H9 (cell line): ENCODE measurements around the gene TRPM2. TPM values are rescaled to one million over a fixed set of nuclear protein-coding genes. Genes with fewer than 3 reads are reported as not detected.
A peak's percentile ranks its signal among the peaks of the same experiment; 100 is the strongest.

Experiments
- DNase-seq: peaks from one replicate; pipeline ENCODE4 v3.0.0-alpha.2; 2017
- H2AFZ ChIP-seq: one replicate; pipeline ENCODE4 v1.6.1; 2013; ENCODE audit warnings: mild to moderate bottlenecking, low read length, control low read depth, moderate library complexity
- H2AK5ac ChIP-seq: 2 replicates; pipeline ENCODE4 v1.6.1; 2013; ENCODE audit warnings: low read length, control low read depth, mixed read lengths; ENCODE audit not compliant: insufficient read length
- H2BK120ac ChIP-seq: one replicate; pipeline ENCODE4 v1.6.1; 2013; ENCODE audit warnings: low read depth, mild to moderate bottlenecking, low read length, control low read depth, inconsistent platforms; ENCODE audit not compliant: poor library complexity, severe bottlenecking
- H2BK12ac ChIP-seq: 2 replicates; pipeline ENCODE4 v1.6.1; 2013; ENCODE audit warnings: low read length, control low read depth, mixed read lengths, low read depth; ENCODE audit not compliant: insufficient read length
- H2BK15ac ChIP-seq: 2 replicates; pipeline ENCODE4 v1.6.1; 2013; ENCODE audit warnings: low read depth, low read length, control low read depth
- H2BK20ac ChIP-seq: one replicate; pipeline ENCODE4 v1.6.1; 2013; ENCODE audit warnings: low read depth, mild to moderate bottlenecking, low read length, control low read depth, inconsistent platforms; ENCODE audit not compliant: poor library complexity, severe bottlenecking
- H2BK5ac ChIP-seq: 2 replicates; pipeline ENCODE4 v1.6.1; 2013; ENCODE audit warnings: low read length, control low read depth, mixed read lengths; ENCODE audit not compliant: insufficient read length
- H3K14ac ChIP-seq: 2 replicates; pipeline ENCODE4 v1.6.1; 2013; ENCODE audit warnings: low read length, control low read depth; ENCODE audit not compliant: insufficient read depth
- H3K18ac ChIP-seq: 2 replicates; pipeline ENCODE4 v1.6.1; 2013; ENCODE audit warnings: low read depth, mild to moderate bottlenecking, mixed read lengths, low read length, control low read depth; ENCODE audit not compliant: insufficient read length
- H3K23ac ChIP-seq: 2 replicates; pipeline ENCODE4 v1.6.1; 2013; ENCODE audit warnings: low read length, control low read depth, mixed read lengths, low read depth; ENCODE audit not compliant: insufficient read length
- H3K23me2 ChIP-seq: 2 replicates; pipeline ENCODE4 v1.6.1; 2013; ENCODE audit warnings: low read depth, mild to moderate bottlenecking, mixed read lengths, low read length, control low read depth; ENCODE audit not compliant: insufficient read length, poor library complexity, severe bottlenecking
- H3K27ac ChIP-seq: 2 replicates; pipeline ENCODE4 v1.5.1; 2013; ENCODE audit warnings: low read length, control low read depth, mixed read lengths, low read depth; ENCODE audit not compliant: insufficient read length
- H3K27me3 ChIP-seq: 2 replicates; pipeline ENCODE4 v1.6.1; 2013; ENCODE audit warnings: low read length, control low read depth, inconsistent platforms; ENCODE audit not compliant: insufficient read depth
- H3K4ac ChIP-seq: 2 replicates; pipeline ENCODE4 v1.6.1; 2013; ENCODE audit warnings: low read depth, mild to moderate bottlenecking, control low read depth, inconsistent platforms, low read length, moderate library complexity
- H3K4me1 ChIP-seq: 2 replicates; pipeline ENCODE4 v1.6.1; 2013; ENCODE audit warnings: low read length, control low read depth, inconsistent platforms; ENCODE audit not compliant: insufficient read depth
- H3K4me2 ChIP-seq: 2 replicates; pipeline ENCODE4 v1.6.1; 2013; ENCODE audit warnings: low read length, control low read depth, mixed read lengths; ENCODE audit not compliant: insufficient read length, insufficient read depth
- H3K56ac ChIP-seq: 2 replicates; pipeline ENCODE4 v1.6.1; 2013; ENCODE audit warnings: low read depth, mild to moderate bottlenecking, mixed read lengths, low read length, control low read depth; ENCODE audit not compliant: insufficient read length
- H3K79me1 ChIP-seq: 2 replicates; pipeline ENCODE4 v1.6.1; 2013; ENCODE audit warnings: low read depth, mild to moderate bottlenecking, moderate library complexity, low read length, control low read depth, inconsistent platforms; ENCODE audit not compliant: insufficient read depth, poor library complexity, severe bottlenecking
- H3K79me2 ChIP-seq: 2 replicates; pipeline ENCODE4 v1.6.1; 2013; ENCODE audit warnings: low read length, control low read depth, inconsistent platforms; ENCODE audit not compliant: insufficient read depth
- H3K9ac ChIP-seq: 2 replicates; pipeline ENCODE4 v1.6.1; 2013; ENCODE audit warnings: low read length, control low read depth, mixed read lengths; ENCODE audit not compliant: insufficient read length; ENCODE audit errors: extremely low read depth
- H3K9me3 ChIP-seq: one replicate; pipeline ENCODE4 v1.6.1; 2013; ENCODE audit warnings: low read depth, low read length, inconsistent platforms; ENCODE audit not compliant: control insufficient read depth
- H3T11ph ChIP-seq: one replicate; pipeline ENCODE4 v1.6.1; 2013; ENCODE audit warnings: mild to moderate bottlenecking, low read length, control low read depth, inconsistent platforms
- H4K20me1 ChIP-seq: one replicate; pipeline ENCODE4 v1.6.1; 2013; ENCODE audit not compliant: control insufficient read depth, insufficient read length, insufficient read depth
- H4K5ac ChIP-seq: 2 replicates; pipeline ENCODE4 v1.6.1; 2013; ENCODE audit warnings: low read depth, mild to moderate bottlenecking, mixed read lengths, low read length, control low read depth; ENCODE audit not compliant: insufficient read length
- H4K8ac ChIP-seq: replicated peaks from 2 replicates; pipeline ENCODE4 v1.6.1; 2013; ENCODE audit warnings: low read length, control low read depth, mixed read lengths, low read depth; ENCODE audit not compliant: insufficient read length
- H4K91ac ChIP-seq: 2 replicates; pipeline ENCODE4 v1.6.1; 2013; ENCODE audit warnings: low read depth, mild to moderate bottlenecking, moderate library complexity, mixed read lengths, low read length, control low read depth; ENCODE audit not compliant: insufficient read length
- H3K27ac Mint-ChIP-seq, 3 experiments: 2 replicates in 2 of 3; 3 replicates in 1 of 3; pipeline ENCODE4 v1.8.0; 2020 to 2021; ENCODE audit warnings: mixed read lengths in 3 of 3, mild to moderate bottlenecking in 1 of 3, moderate library complexity in 1 of 3
- H3K27me3 Mint-ChIP-seq: 2 replicates; pipeline ENCODE4 v1.8.0; 2021; ENCODE audit warnings: low read depth, mild to moderate bottlenecking, moderate library complexity, mixed read lengths
- H3K36me3 Mint-ChIP-seq, 3 experiments: 2 replicates in 2 of 3; 3 replicates in 1 of 3; pipeline ENCODE4 v1.8.0; 2020 to 2021; ENCODE audit warnings: low read depth in 3 of 3, mixed read lengths in 3 of 3; ENCODE audit not compliant: insufficient read depth in 1 of 3
- H3K4me1 Mint-ChIP-seq, 2 experiments: 2 replicates each; pipeline ENCODE4 v1.8.0; 2020; ENCODE audit warnings: mixed read lengths in 2 of 2
- H3K4me3 Mint-ChIP-seq, 2 experiments: 2 replicates in 1 of 2; 3 replicates in 1 of 2; pipeline ENCODE4 v1.8.0; 2020 to 2021; ENCODE audit warnings: mild to moderate bottlenecking in 2 of 2, mixed read lengths in 2 of 2, moderate library complexity in 1 of 2
- H3K9me3 Mint-ChIP-seq, 2 experiments: 2 replicates in 1 of 2; 3 replicates in 1 of 2; pipeline ENCODE4 v1.8.0; 2020; ENCODE audit warnings: mild to moderate bottlenecking in 2 of 2, mixed read lengths in 2 of 2, moderate library complexity in 1 of 2
- CTCF ChIP-seq: fragments of 200-600 bp; sonication (generic); conservative IDR thresholded peaks from 3 replicates; pipeline ENCODE4 v1.8.0; 2021; ENCODE audit warnings: antibody characterized with exemption, mild to moderate bottlenecking
- WGBS: extraction: QIAGEN DNeasy Blood & Tissue Kit; methylation state at CpG from one replicate; pipeline ENCODE4 v1.1.7; 2013; ENCODE audit warnings: missing lambda C conversion rate, low lambda C conversion rate, mixed read lengths; ENCODE audit not compliant: insufficient read length; ENCODE audit errors: extremely low coverage; 5-methylcytosine and 5-hydroxymethylcytosine counted together
- total RNA-seq: library from RNA; stranded (reverse); gene quantifications from 2 replicates; pipeline ENCODE4 v1.2.1, GENCODE V29; 2021

TRPM2 gene
- total RNA-seq, 1 experiment from 2014 or later = 0.68 TPM

- peak overlapping the region in 1 of 3 experiments; percentile 65; a peak in 1 of 7 replicates for H3K27ac Mint-ChIP-seq
- WGBS = no CpG with 5 or more reads among the region's 12 CpGs
- no peaks in the 10 kb centered on the region for H3K9me3 Mint-ChIP-seq
- no peaks in the 10 kb centered on the region for H3K23me2 ChIP-seq
- H3T11ph ChIP-seq = no peak overlapping the region
- no peaks in the 10 kb centered on the region for H3K79me1 ChIP-seq
- H3K56ac ChIP-seq = no peak overlapping the region
- no peak overlapping the region for H3K9ac ChIP-seq
- no peak overlapping the region for H3K23ac ChIP-seq
- no peak overlapping the region for H3K18ac ChIP-seq
- H3K27me3 ChIP-seq = no peaks in the 10 kb centered on the region
- no peaks in the 10 kb centered on the region for H4K20me1 ChIP-seq
- peaks cover 5% of the 10 kb centered on the region for H3K27me3 Mint-ChIP-seq
- H2AFZ ChIP-seq = no peak overlapping the region
- H3K27ac ChIP-seq = no peak overlapping the region
- H4K8ac ChIP-seq = no peak overlapping the region
- no peak overlapping the region for H3K4me3 Mint-ChIP-seq
- no peak overlapping the region; the same call in 1 of the 2 replicates for H3K14ac ChIP-seq
- no peak overlapping the region for H2BK12ac ChIP-seq
- H2BK20ac ChIP-seq = no peak overlapping the region
- H3K36me3 Mint-ChIP-seq = no peaks in the 10 kb centered on the region
- no peak overlapping the region for H4K91ac ChIP-seq
- H3K9me3 ChIP-seq = no peaks in the 10 kb centered on the region
- no peak overlapping the region for H3K4ac ChIP-seq
- no peak for DNase-seq
- no peak overlapping the region for H2BK15ac ChIP-seq
- no peak for TF ChIP-seq CTCF
- no peaks in the 10 kb centered on the region for H3K4me1 ChIP-seq
- H4K5ac ChIP-seq = no peak overlapping the region
- H3K79me2 ChIP-seq = no peaks in the 10 kb centered on the region
- H2BK120ac ChIP-seq = no peak overlapping the region
- H3K4me2 ChIP-seq = no peak overlapping the region
- H2BK5ac ChIP-seq = no peak overlapping the region
- H3K4me1 Mint-ChIP-seq = peaks cover 6 to 7% of the 10 kb centered on the region in 2 experiments
- no peak overlapping the region for H2AK5ac ChIP-seq
Measured at GRCh38 chr21:44349416-44349846, 4.0 kb upstream of the TRPM2 start.
